OCI-LY3 (cell line): ENCODE measurements around the gene CADM4.
A peak's percentile ranks its signal among the peaks of the same experiment; 100 is the strongest.
"Not testable (repeated sequence)": the region's sequence is repeated elsewhere in the genome, so short reads cannot be mapped to it uniquely, and the experiment has no call there.

ENCODE experiments used
- H2AFZ ChIP-seq: fragments of 200-600, 300-600 bp; shearing (Covaris generic); 2 replicates; pipeline ENCODE4 v1.6.0; 2014; ENCODE audit warnings: antibody characterized with exemption, low read depth, low read length
- H3K27ac ChIP-seq: fragments of 200-600, 300-600 bp; sonication (generic); 2 replicates; pipeline ENCODE4 v1.5.1; 2014; ENCODE audit warnings: mild to moderate bottlenecking, low read length, moderate library complexity, mixed read lengths
- H3K27me3 ChIP-seq: fragments of 200-600, 300-600 bp; sonication (generic); 2 replicates; pipeline ENCODE4 v1.6.1; 2014; ENCODE audit warnings: low read depth, low read length, mixed read lengths
- H3K36me3 ChIP-seq: fragments of 200-600, 300-600 bp; sonication (generic); replicated peaks from 2 replicates; pipeline ENCODE3; 2014; ENCODE audit warnings: low read depth, low read length, mixed read lengths
- H3K4me1 ChIP-seq: fragments of 300-600, 200-600 bp; sonication (generic); 2 replicates; pipeline ENCODE4 v1.6.1; 2014; ENCODE audit warnings: low read length, mixed read lengths
- H3K4me2 ChIP-seq: fragments of 200-600, 300-600 bp; sonication (generic); 2 replicates; pipeline ENCODE4 v1.6.1; 2014; ENCODE audit warnings: low read length, mixed read lengths
- H3K4me3 ChIP-seq: fragments of 300-600, 200-600 bp; sonication (generic); 2 replicates; pipeline ENCODE4 v1.5.1; 2014; ENCODE audit warnings: antibody characterized with exemption, mild to moderate bottlenecking, low read length, moderate library complexity
- H3K79me2 ChIP-seq: fragments of 300-600, 200-600 bp; shearing (Covaris generic); 2 replicates; pipeline ENCODE4 v1.6.1; 2014; ENCODE audit warnings: mild to moderate bottlenecking, low read length, mixed read lengths
- H3K9ac ChIP-seq: fragments of 300-600, 200-600 bp; shearing (Covaris generic); 2 replicates; pipeline ENCODE4 v1.6.0; 2014; ENCODE audit warnings: mild to moderate bottlenecking, low read length, moderate library complexity
- H3K9me3 ChIP-seq: fragments of 200-600, 300-600 bp; shearing (Covaris generic); 2 replicates; pipeline ENCODE4 v1.6.1; 2014; ENCODE audit warnings: low read length, mixed read lengths; ENCODE audit not compliant: insufficient read depth
- H4K20me1 ChIP-seq: fragments of 200-600, 300-600 bp; sonication (generic); 2 replicates; pipeline ENCODE4 v1.6.1; 2016; ENCODE audit warnings: low read length, mixed read lengths; ENCODE audit not compliant: insufficient read depth
- CTCF ChIP-seq: fragments of 200-600, 300-600 bp; sonication (generic); IDR thresholded peaks from 2 replicates; pipeline ENCODE4 v1.5.1; 2014; ENCODE audit warnings: antibody characterized with exemption, low read length, low read depth
- EZH2phosphoT487 ChIP-seq: fragments of 200-600 bp; shearing (Covaris generic); IDR thresholded peaks from 2 replicates; pipeline ENCODE4 v1.6.1; 2018; ENCODE audit warnings: antibody characterized with exemption, mixed run types, low read depth

CADM4 gene

DNA sequence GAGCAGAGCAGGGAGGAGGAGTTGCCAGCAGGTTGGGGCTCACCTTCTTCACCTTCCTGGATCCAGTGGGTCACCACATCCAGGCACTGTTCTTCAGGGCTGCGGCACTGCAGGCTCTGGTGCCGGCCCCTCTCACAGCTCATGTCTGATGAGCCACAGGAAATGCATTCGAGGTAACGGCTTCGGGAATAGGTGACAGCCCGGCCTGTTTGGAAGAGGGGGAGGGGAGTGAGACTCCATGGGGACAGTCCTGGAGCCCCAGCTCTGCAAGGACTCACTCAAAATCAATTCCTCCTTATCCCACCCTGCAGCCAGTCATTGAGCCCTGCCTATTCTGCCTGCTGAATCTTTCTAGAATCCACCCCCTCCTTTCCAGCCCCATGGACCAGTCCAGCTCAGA, 16.8 kb upstream of the CADM4 start:
- no peaks in the 10 kb centered on the region for H3K9me3 ChIP-seq
- H3K4me2 ChIP-seq = no peak overlapping the region
- H3K27ac ChIP-seq = no peak overlapping the region
- peaks cover 4% of the 10 kb centered on the region; the same call in 1 of the 2 replicates for H3K4me1 ChIP-seq
- no peaks in the 10 kb centered on the region for H3K27me3 ChIP-seq
- no peaks in the 10 kb centered on the region for H3K36me3 ChIP-seq
- TF ChIP-seq EZH2phosphoT487 (no peak), CTCF (no peak)
- no peak overlapping the region for H3K9ac ChIP-seq
- H3K79me2 ChIP-seq = no peaks in the 10 kb centered on the region
- no peaks in the 10 kb centered on the region for H4K20me1 ChIP-seq
- no peak overlapping the region for H2AFZ ChIP-seq
- H3K4me3 ChIP-seq = no peak overlapping the region

- H3K4me3 ChIP-seq = no peak overlapping the region
- peak overlapping the region; percentile 58; the same call in 1 of the 2 replicates for H3K4me2 ChIP-seq
- H3K27me3 ChIP-seq = no peaks in the 10 kb centered on the region
- no peaks in the 10 kb centered on the region for H4K20me1 ChIP-seq
- H3K4me1 ChIP-seq = peaks cover 4% of the 10 kb centered on the region; the same call in 1 of the 2 replicates
- H3K27ac ChIP-seq = no peak overlapping the region
- H2AFZ ChIP-seq = peak overlapping the region; percentile 92
- no peaks in the 10 kb centered on the region for H3K79me2 ChIP-seq
- H3K9ac ChIP-seq = no peak overlapping the region
- TF ChIP-seq EZH2phosphoT487 = no peak
- no peak for TF ChIP-seq CTCF
- H3K9me3 ChIP-seq = no peaks in the 10 kb centered on the region
- no peaks in the 10 kb centered on the region for H3K36me3 ChIP-seq
Observed at GRCh38 chr19:43652546-43652874, 12.9 kb upstream of the CADM4 start.

DNA sequence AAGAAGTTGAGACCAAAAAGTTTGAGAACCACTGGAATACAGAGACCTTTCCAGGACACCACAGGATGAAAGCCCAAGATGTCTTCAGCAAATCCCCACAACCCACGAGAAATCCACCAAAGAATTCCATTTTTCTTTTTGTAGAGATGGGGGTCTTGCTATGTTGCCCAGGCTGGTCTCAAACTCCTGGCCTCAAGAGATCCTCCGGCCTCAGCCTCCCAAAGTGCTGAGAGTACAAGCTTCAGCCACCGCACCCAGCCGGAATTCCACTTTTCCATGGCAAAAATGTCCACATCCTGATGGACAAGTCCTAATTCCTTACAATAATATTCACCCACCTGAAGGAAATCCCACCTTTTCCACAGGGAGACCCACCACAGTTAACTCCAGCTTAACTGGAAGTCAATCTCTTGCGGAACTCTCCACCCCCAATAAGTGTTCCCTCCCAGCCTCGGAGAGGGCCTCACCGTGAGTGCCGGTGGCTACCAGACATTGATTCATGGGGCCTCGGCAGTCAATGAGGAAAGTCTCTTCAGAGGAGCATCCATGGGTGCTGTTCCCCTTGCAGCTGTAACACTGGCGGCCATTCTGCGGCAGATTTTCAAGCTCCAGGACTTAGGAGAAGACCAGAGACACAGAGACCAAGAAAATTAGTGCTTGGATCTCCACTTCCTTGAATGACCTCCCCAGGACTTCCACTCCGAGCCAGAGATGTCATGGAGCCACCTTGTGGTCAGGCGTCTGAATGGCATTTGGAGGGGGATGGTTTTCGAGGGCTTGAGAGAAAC, 12.3 kb upstream of the CADM4 start:
- Histone ChIP-seq H3K9me3 (no peaks in the 10 kb centered on the region), H3K27me3 (no peaks in the 10 kb centered on the region), H3K36me3 (no peaks in the 10 kb centered on the region), H3K79me2 (no peaks in the 10 kb centered on the region), H3K4me2 (peak overlapping the region; percentile 58), H3K9ac (peak overlapping the region; percentile 27), H2AFZ (peak overlapping the region; percentile 92), H3K4me3 (peak overlapping the region; percentile 63), H4K20me1 (no peaks in the 10 kb centered on the region), H3K27ac (no peak overlapping the region), H3K4me1 (peaks cover 4% of the 10 kb centered on the region; the same call in 1 of the 2 replicates)
- TF ChIP-seq EZH2phosphoT487 (no peak), CTCF (peak; percentile 86)

- H3K79me2 ChIP-seq, H3K9ac ChIP-seq, H4K20me1 ChIP-seq, H3K4me3 ChIP-seq, H3K4me2 ChIP-seq, H3K27me3 ChIP-seq, H3K4me1 ChIP-seq, H3K36me3 ChIP-seq, H2AFZ ChIP-seq, H3K27ac ChIP-seq, H3K9me3 ChIP-seq: not testable (repeated sequence)
Observed at GRCh38 chr19:43650276-43650675, 10.6 kb upstream of the CADM4 start.
